HCT116 (cell line): ENCODE data around the gene EWSR1. TPM values are rescaled to one million over a fixed set of nuclear protein-coding genes. Genes with fewer than 3 reads are reported as not detected.
A peak's percentile ranks its signal among the peaks of the same experiment; 100 is the strongest.

Source experiments
- ATAC-seq: fragments of 200-7000 bp; cut with Tn5 transposase; 2 replicates; pipeline ENCODE4 v1.9.1; 2020; ENCODE audit warnings: mild to moderate bottlenecking, moderate library complexity
- BruUV-seq: library from RNA; stranded (reverse); fragments of 400-500 nt; replicated peaks from 2 replicates; lab custom pipeline; 2021; lab: Mats Ljungman, UMichigan
- CTCF ChIA-PET: fragments of 300-600 bp; sonication (Branson Sonifier 250); formaldehyde crosslinking; loops from one replicate; lab custom pipeline; 2021; ENCODE audit warnings: antibody characterized with exemption; lab: Charles Lee
- POLR2A ChIA-PET: fragments of 300-600, 350-600 bp; sonication (Branson Sonifier 250); formaldehyde crosslinking; loops from one replicate; lab custom pipeline; 2021; ENCODE audit warnings: antibody characterized with exemption; lab: Charles Lee
- RAD21 ChIA-PET, 2 experiments: fragments of 300-600 bp; sonication (Branson Sonifier 250); formaldehyde crosslinking; loops; one replicate each; lab custom pipeline; 2023; ENCODE audit warnings: low total read pairs in 2 of 2; ENCODE audit not compliant: uncharacterized antibody in 2 of 2, unreplicated experiment in 2 of 2, low non-redundant PET in 1 of 2; lab: Charles Lee
- DNase-seq: peaks from one replicate; pipeline ENCODE4 v3.0.0-alpha.2; 2010; ENCODE audit warnings: low read depth, low spot score
- H2AFZ ChIP-seq: fragments of 200-600 bp; shearing (Covaris generic), sonication (generic); 2 replicates; pipeline ENCODE4 v1.6.1; 2017; ENCODE audit warnings: low read depth, mixed run types, mixed read lengths, antibody characterized with exemption, low read length; ENCODE audit not compliant: poor library complexity, severe bottlenecking
- H3K27ac ChIP-seq: 2 replicates; pipeline ENCODE4 v1.5.1; 2012; ENCODE audit warnings: low read depth, low read length
- H3K27me3 ChIP-seq: fragments of 200-600 bp; sonication (generic); 2 replicates; pipeline ENCODE4 v1.6.1; 2016; ENCODE audit warnings: mixed run types, low read length, mixed read lengths; ENCODE audit not compliant: insufficient read depth
- H3K36me3 ChIP-seq, 2 experiments: fragments of 200-500 bp in 1 of 2; fragments of 200-600 bp in 1 of 2; sonication (Bioruptor generic) in 1 of 2; sonication (generic) in 1 of 2; 2 replicates each; pipeline versions ENCODE4 v1.5.1 to v1.6.1; 2014 to 2016; ENCODE audit warnings: low read length in 2 of 2, inconsistent platforms in 1 of 2, mixed read lengths in 1 of 2, mixed run types in 1 of 2; ENCODE audit not compliant: insufficient read depth in 2 of 2, control insufficient read depth in 1 of 2
- H3K4me1 ChIP-seq, 2 experiments: fragments of 200-600 bp in 1 of 2; sonication (generic) in 1 of 2; 2 replicates each; pipeline versions ENCODE4 v1.5.1 to v1.6.1; 2012 to 2017; ENCODE audit warnings: low read length in 2 of 2, inconsistent platforms in 1 of 2, mild to moderate bottlenecking in 1 of 2, mixed read lengths in 1 of 2, mixed run types in 1 of 2, moderate library complexity in 1 of 2; ENCODE audit not compliant: insufficient read depth in 2 of 2, control insufficient read depth in 1 of 2
- H3K4me2 ChIP-seq: fragments of 200-600 bp; sonication (generic); 2 replicates; pipeline ENCODE4 v1.6.1; 2017; ENCODE audit warnings: mixed run types, low read length, mixed read lengths
- H3K4me3 ChIP-seq, 2 experiments: fragments of 200-600 bp in 1 of 2; sonication (generic) in 1 of 2; replicated peaks in 1 of 2; 2 replicates each; pipeline ENCODE4 v1.5.1; 2011 to 2016; ENCODE audit warnings: low read length in 2 of 2, control low read depth in 1 of 2, low read depth in 1 of 2, mild to moderate bottlenecking in 1 of 2, mixed read lengths in 1 of 2, mixed run types in 1 of 2
- H3K79me2 ChIP-seq: fragments of 200-600 bp; sonication (generic); 2 replicates; pipeline ENCODE4 v1.6.1; 2017; ENCODE audit warnings: mild to moderate bottlenecking, mixed run types, low read length, moderate library complexity, mixed read lengths; ENCODE audit not compliant: insufficient read depth
- H3K9ac ChIP-seq: fragments of 200-600 bp; sonication (generic); 2 replicates; pipeline ENCODE4 v1.6.1; 2016; ENCODE audit warnings: low read length, mixed read lengths
- H3K9me2 ChIP-seq: fragments of 200-600 bp; sonication (generic), shearing (Covaris generic); 2 replicates; pipeline ENCODE4 v1.6.1; 2017; ENCODE audit warnings: mixed run types, mild to moderate bottlenecking, moderate library complexity; ENCODE audit not compliant: insufficient read depth
- H3K9me3 ChIP-seq, 2 experiments: fragments of 200-500 bp in 1 of 2; fragments of 200-600 bp in 1 of 2; sonication (Bioruptor generic) in 1 of 2; sonication (generic) in 1 of 2; 2 replicates each; pipeline ENCODE4 v1.6.1; 2014 to 2017; ENCODE audit warnings: low read length in 2 of 2, mixed read lengths in 2 of 2, inconsistent platforms in 1 of 2, low read depth in 1 of 2, mild to moderate bottlenecking in 1 of 2, mixed run types in 1 of 2, moderate library complexity in 1 of 2; ENCODE audit not compliant: control insufficient read depth in 1 of 2, insufficient read depth in 1 of 2
- H4K20me1 ChIP-seq: fragments of 200-600 bp; sonication (generic), shearing (Covaris generic); 2 replicates; pipeline ENCODE4 v1.6.1; 2017; ENCODE audit warnings: mixed run types, mild to moderate bottlenecking, moderate library complexity; ENCODE audit not compliant: insufficient read depth
- CTCF ChIP-seq, 3 experiments: fragments of 200-600 bp in 1 of 3; sonication (generic) in 1 of 3; IDR thresholded peaks in 2 of 3; conservative IDR thresholded peaks in 1 of 3; 2 replicates each; pipeline ENCODE4 v1.5.1; 2012 to 2017; ENCODE audit warnings: low read depth in 2 of 3, low read length in 2 of 3, antibody characterized with exemption in 1 of 3, borderline replicate concordance in 1 of 3, control low read depth in 1 of 3, mild to moderate bottlenecking in 1 of 3, mixed read lengths in 1 of 3, mixed run types in 1 of 3, moderate library complexity in 1 of 3; ENCODE audit not compliant: insufficient read depth in 1 of 3
- EZH2 ChIP-seq: fragments of 200-600 bp; sonication (generic); IDR thresholded peaks from 2 replicates; pipeline ENCODE4 v1.6.1; 2017; ENCODE audit warnings: antibody characterized with exemption, mixed run types
- YY1 ChIP-seq: IDR thresholded peaks from 2 replicates; pipeline ENCODE4 v1.6.1; 2011; ENCODE audit warnings: low read length, low read depth, moderate library complexity, mild to moderate bottlenecking; ENCODE audit not compliant: insufficient replicate concordance; ENCODE audit errors: extremely low read depth
- ZBTB33 ChIP-seq: IDR thresholded peaks from 2 replicates; pipeline ENCODE4 v1.6.1; 2011; ENCODE audit warnings: mild to moderate bottlenecking, low read length, moderate library complexity; ENCODE audit not compliant: insufficient replicate concordance; ENCODE audit errors: extremely low read depth
- intact Hi-C: fragments of 100-400 bp; cut with micrococcal nuclease; formaldehyde crosslinking; loops from 2 replicates; pipeline ENCODE4 v1.10.0; 2022
- total RNA-seq: library from RNA; stranded (reverse); gene quantifications from one replicate; pipeline ENCODE4 v1.2.1, GENCODE V29; 2021; ENCODE audit not compliant: unreplicated experiment

EWSR1 gene
- total RNA-seq, 1 experiment from 2014 or later = 335 TPM

GRCh38 chr22:29328055-29328454, 60.0 kb downstream of the EWSR1 start:
- TF ChIP-seq YY1 (no peak), EZH2 (no peak), CTCF (IDR thresholded peaks at IDR 0.05 in 2 of 3, conservative IDR thresholded peaks at IDR 0.05 in 1 of 3; ENCODE audit: borderline replicate concordance in 1 of 3, insufficient read depth in 1 of 3, low read depth in 2 of 3, low read length in 2 of 3) (peak in 1 of 3 experiments; percentile 35; a peak in 1 of 6 replicates), ZBTB33 (no peak)
- no peaks in the 10 kb centered on the region for H3K9me3 ChIP-seq
- H4K20me1 ChIP-seq = no peaks in the 10 kb centered on the region
- H3K27ac ChIP-seq = no peak overlapping the region
- H2AFZ ChIP-seq = no peak overlapping the region
- H3K9me2 ChIP-seq = no peaks in the 10 kb centered on the region
- H3K36me3 ChIP-seq = peaks cover 0 to 10% of the 10 kb centered on the region in 2 experiments; a peak in 2 of 4 replicates
- ChIA-PET RAD21 (no interaction called here), CTCF (interaction anchor here (0.6 kb wide), 1 partner anchor 1770 kb away, joined by 3 read pairs; no protein-coding TSS in a partner anchor), POLR2A (no interaction called here)
- no peaks in the 10 kb centered on the region for H3K27me3 ChIP-seq
- no peaks in the 10 kb centered on the region for H3K79me2 ChIP-seq
- ATAC-seq (peak; percentile 62), DNase-seq (no peak)
- H3K4me1 ChIP-seq = peaks cover 0 to 6% of the 10 kb centered on the region in 2 experiments; a peak in 1 of 4 replicates
- no peak overlapping the region for H3K9ac ChIP-seq
- H3K4me2 ChIP-seq = no peak overlapping the region
- no TSS peak for BruUV-seq
- H3K4me3 ChIP-seq = no peak overlapping the region
- intact Hi-C loops = no loop called here
